ENCODE data around the gene OSBPL1A. TPM values are rescaled to one million over a fixed set of nuclear protein-coding genes. Genes with fewer than 3 reads are reported as not detected.

The OSBPL1A gene
- total RNA-seq, 4 donors from 2014 or later: 61.5 to 227 (median 98.7) TPM

DNA sequence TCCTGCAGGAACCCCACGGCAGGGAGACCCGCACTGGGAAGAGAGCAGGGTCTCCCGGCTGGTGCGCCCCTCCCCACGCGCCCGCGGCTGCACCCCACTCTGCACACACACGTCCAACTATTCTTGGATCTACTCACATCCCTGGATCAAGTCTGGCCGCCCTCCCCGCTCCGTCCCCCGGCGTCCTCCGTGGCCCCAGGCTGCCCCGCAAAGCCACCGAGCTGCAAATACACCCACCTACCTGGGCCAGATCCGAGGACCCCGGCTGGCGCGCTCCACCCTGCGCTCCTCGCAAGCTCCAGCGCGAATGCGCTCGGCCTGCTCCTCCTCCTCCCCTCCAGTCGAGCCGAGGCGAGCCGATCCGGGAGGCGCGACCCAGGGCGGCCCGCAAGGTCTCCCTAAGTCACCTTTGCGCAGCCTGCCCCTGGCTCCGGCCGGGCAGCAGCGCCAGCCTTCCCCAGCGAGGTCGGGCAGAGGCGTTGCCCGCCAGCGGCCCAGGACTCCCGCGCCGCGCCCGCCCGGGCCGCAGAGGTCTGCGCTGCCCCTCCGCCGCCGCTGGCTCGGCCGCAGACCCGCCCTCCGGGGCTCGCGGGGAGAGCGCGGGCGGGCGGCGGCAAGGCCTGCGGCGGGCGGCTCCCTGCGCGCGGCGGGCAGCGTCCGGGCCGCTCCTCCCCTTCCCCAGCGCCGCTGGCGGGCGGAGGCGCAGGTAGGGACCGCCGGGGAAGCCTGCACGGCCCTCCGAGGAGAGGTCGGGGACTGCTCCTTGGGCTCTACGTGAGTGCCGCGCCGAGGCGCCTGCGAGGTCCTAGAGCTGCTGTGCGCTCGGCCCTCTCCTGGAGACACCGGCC lies 126.0 kb downstream of the OSBPL1A start:
- Histone ChIP-seq H3K9me3 (no peaks in the 10 kb centered on the region), H3K4me3 (peak overlapping the region; percentile 81 to 94 (median 86)), H3K27me3 (no peaks in the 10 kb centered on the region), H3K36me3 (no peaks in the 10 kb centered on the region), H3K27ac (peak overlapping the region; percentile 88 to 94 (median 91)), H3K4me1 (peaks cover 13 to 54% of the 10 kb centered on the region in 2 donors)
- peak; percentile 25 to 44 for TF ChIP-seq POLR2A (IDR thresholded peaks at IDR 0.05)
- TF ChIP-seq, protein P1, sequence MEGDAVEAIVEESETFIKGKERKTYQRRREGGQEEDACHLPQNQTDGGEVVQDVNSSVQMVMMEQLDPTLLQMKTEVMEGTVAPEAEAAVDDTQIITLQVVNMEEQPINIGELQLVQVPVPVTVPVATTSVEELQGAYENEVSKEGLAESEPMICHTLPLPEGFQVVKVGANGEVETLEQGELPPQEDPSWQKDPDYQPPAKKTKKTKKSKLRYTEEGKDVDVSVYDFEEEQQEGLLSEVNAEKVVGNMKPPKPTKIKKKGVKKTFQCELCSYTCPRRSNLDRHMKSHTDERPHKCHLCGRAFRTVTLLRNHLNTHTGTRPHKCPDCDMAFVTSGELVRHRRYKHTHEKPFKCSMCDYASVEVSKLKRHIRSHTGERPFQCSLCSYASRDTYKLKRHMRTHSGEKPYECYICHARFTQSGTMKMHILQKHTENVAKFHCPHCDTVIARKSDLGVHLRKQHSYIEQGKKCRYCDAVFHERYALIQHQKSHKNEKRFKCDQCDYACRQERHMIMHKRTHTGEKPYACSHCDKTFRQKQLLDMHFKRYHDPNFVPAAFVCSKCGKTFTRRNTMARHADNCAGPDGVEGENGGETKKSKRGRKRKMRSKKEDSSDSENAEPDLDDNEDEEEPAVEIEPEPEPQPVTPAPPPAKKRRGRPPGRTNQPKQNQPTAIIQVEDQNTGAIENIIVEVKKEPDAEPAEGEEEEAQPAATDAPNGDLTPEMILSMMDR (IDR thresholded peaks at IDR 0.05 in 4 of 5, conservative IDR thresholded peaks at IDR 0.05 in 1 of 5): peak in 2 of 5 experiments; percentile 41 to 49
- peak; percentile 64 to 77 for DNase-seq
- intact Hi-C loops (cut with DNase I; ENCODE audit: low total_unique reads): loop anchor here (2.0 to 10.0 kb wide), 5 partner anchors 41 to 1137 kb away; partner anchors contain the start of gene CABLES1
- in situ Hi-C loops (cut with MboI; ENCODE audit: low sequenced_read_pairs in 4 of 4): loop anchor here in 1 of 4 donors (10.0 kb wide), 1 partner anchor 97 kb away; no protein-coding TSS in a partner anchor
- peak; percentile 76 to 81 for ATAC-seq

DNA sequence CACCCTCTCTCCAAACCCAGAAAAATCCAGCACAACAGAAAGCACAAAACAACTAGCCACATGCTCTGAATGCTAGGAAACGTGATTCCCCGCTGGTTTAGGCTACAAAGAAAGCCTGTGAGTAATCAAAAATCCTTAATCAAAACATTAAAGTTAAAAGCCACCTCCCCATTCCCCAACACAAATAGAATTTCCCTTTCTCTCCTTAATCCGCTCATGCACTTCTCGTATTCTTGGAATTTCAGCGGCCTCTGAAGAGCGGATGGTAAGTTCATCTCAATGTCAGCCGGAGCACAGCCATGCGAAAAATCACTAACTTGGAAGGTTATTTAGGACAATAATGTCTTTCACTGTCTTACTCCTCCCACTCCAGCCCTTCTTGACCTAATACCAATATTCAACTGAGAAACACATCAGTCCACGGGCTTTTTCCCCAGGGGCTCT lies 126.7 kb downstream of the OSBPL1A start:
- H3K36me3 ChIP-seq: no peaks in the 10 kb centered on the region
- intact Hi-C loops (cut with DNase I; ENCODE audit: low total_unique reads): loop anchor here (2.0 to 10.0 kb wide), 5 partner anchors 40 to 1136 kb away; partner anchors contain the start of gene CABLES1
- DNase-seq (no peak), ATAC-seq (peak; percentile 29 to 44)
- no peaks in the 10 kb centered on the region for H3K27me3 ChIP-seq
- TF ChIP-seq POLR2A (IDR thresholded peaks at IDR 0.05): no peak
- TF ChIP-seq, protein P1 (IDR thresholded peaks at IDR 0.05 in 4 of 5, conservative IDR thresholded peaks at IDR 0.05 in 1 of 5): no peak
- H3K9me3 ChIP-seq: no peaks in the 10 kb centered on the region
- in situ Hi-C loops (cut with MboI; ENCODE audit: low sequenced_read_pairs in 4 of 4): loop anchor here in 1 of 4 donors (10.0 kb wide), 1 partner anchor 96 kb away; no protein-coding TSS in a partner anchor
- peak overlapping the region; percentile 81 to 94 (median 86) for H3K4me3 ChIP-seq
- peaks cover 16 to 59% of the 10 kb centered on the region in 2 donors for H3K4me1 ChIP-seq
- peak overlapping the region; percentile 88 to 94 (median 91) for H3K27ac ChIP-seq

DNA sequence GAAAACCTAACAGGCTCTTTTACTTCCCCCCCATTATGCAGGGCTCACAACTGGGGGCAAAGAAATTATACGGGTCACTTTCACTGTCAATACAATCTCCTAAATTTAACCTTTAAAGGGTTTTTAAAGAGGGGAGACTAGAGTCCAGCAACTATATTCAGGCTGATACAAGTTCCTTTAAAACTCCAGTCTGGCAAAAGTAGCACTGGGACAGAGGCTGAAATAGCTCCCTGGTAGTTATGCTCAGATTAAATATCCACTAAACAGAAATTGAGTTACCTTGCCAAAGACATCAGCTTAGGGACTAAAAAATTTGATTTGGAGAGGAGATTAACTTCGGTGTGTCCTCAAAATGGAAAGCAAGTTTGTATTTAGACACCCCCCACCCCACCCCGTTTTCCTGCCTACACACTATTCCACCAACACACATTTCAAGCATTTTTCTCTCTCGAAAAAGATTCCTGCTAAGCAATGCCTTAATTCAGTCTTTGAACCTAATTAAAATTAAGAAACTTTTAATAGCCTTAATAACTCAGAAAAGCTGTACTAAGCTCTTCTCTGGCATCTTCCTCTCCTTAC lies 127.2 kb downstream of the OSBPL1A start:
- TF ChIP-seq POLR2A (IDR thresholded peaks at IDR 0.05): no peak
- TF ChIP-seq, protein P1 (IDR thresholded peaks at IDR 0.05 in 4 of 5, conservative IDR thresholded peaks at IDR 0.05 in 1 of 5): no peak
- H3K27me3 ChIP-seq: no peaks in the 10 kb centered on the region
- in situ Hi-C loops (cut with MboI; ENCODE audit: low sequenced_read_pairs in 4 of 4) (loop anchor here in 1 of 4 donors (10.0 kb wide), 1 partner anchor 96 kb away; no protein-coding TSS in a partner anchor), intact Hi-C loops (cut with DNase I; ENCODE audit: low total_unique reads) (loop anchor here (2.0 to 10.0 kb wide), 5 partner anchors 40 to 1136 kb away; partner anchors contain the start of gene CABLES1)
- H3K27ac ChIP-seq: peak overlapping the region; percentile 88 to 94 (median 91)
- no peaks in the 10 kb centered on the region for H3K36me3 ChIP-seq
- no peak for DNase-seq
- peak; percentile 36 to 39 for ATAC-seq
- no peaks in the 10 kb centered on the region for H3K9me3 ChIP-seq
- peak overlapping the region; percentile 81 to 94 (median 86) for H3K4me3 ChIP-seq
- peaks cover 21 to 58% of the 10 kb centered on the region in 2 donors for H3K4me1 ChIP-seq

DNA sequence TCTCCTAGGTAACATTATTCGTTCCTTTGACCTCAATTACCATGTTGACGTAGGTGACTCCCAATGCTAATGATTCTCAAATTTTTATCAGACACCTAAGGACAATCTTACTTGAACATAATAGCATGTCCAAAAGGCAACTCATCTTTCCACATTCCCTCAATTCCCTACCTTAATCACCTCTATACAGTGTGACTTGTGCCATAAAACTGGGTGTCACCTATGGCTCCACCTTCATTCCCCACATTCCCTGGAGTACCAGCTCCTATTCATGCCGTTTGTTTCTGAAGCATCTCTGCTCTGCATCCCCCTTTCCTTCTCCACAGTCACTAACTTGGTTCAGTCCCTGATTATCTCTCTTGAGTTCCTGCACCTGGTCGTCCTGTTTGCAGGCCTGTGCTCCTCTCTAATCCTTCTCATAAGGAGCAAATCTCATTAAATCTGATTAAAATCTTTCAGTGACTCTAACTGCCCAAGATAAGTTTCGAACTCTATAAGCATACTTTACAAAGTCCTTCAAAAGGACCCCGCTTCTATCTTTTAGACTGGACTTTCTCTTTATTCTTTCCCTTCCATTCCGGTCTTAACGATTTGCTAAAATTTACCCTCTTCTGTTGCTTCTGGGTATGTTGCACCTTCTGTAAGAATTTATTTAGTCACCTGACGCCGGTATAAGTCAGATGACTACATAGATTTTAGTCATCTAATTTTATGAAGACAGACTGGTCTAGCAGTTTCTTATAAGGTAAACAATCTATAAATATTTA lies 128.7 kb downstream of the OSBPL1A start:
- no peaks in the 10 kb centered on the region for H3K36me3 ChIP-seq
- ATAC-seq (no peak), DNase-seq (no peak)
- in situ Hi-C loops (cut with MboI; ENCODE audit: low sequenced_read_pairs in 4 of 4) (loop anchor here in 1 of 4 donors (5.0 to 10.0 kb wide), 2 partner anchors 37 to 54 kb away; no protein-coding TSS in a partner anchor), intact Hi-C loops (cut with DNase I; ENCODE audit: low total_unique reads) (no loop called here)
- peaks cover 29 to 63% of the 10 kb centered on the region in 2 donors for H3K4me1 ChIP-seq
- H3K27ac ChIP-seq: peak overlapping the region; percentile 88 to 94 (median 91)
- TF ChIP-seq, protein P1 (IDR thresholded peaks at IDR 0.05 in 4 of 5, conservative IDR thresholded peaks at IDR 0.05 in 1 of 5): no peak
- TF ChIP-seq POLR2A (IDR thresholded peaks at IDR 0.05): no peak
- no peaks in the 10 kb centered on the region for H3K9me3 ChIP-seq
- peak overlapping the region in 3 of 4 donors; percentile 6 to 94 (median 83) for H3K4me3 ChIP-seq
- no peaks in the 10 kb centered on the region for H3K27me3 ChIP-seq
